Heart left ventricle (tissue), 13 donors: Measurements from ENCODE around the gene DIP2C.

Source experiments
- CTCF ChIP-seq, 12 donors: fragments of 200-600 bp; sonication (generic) in 4 of 12; IDR thresholded peaks; one replicate each; pipeline versions ENCODE4 v1.5.0 to v1.8.0; 2018 to 2022; ENCODE audit warnings: antibody characterized with exemption in 12 of 12, mild to moderate bottlenecking in 5 of 12
- POLR2A ChIP-seq, 2 donors: fragments of 450-650 bp; IDR thresholded peaks; one replicate each; pipeline ENCODE4 v1.6.1; 2017; ENCODE audit warnings: antibody characterized with exemption in 2 of 2, mild to moderate bottlenecking in 2 of 2, moderate library complexity in 2 of 2
- donor health status: ischemic (EF 13 %, LVEDD 7.1; RV severe dilation, severe dysfunction).
- donor health status: DM: no; HTN: yes; CAD: no.
- donor health status: DM: no; HTN: no; CAD: no.
- donor health status: ischemic (EF 25% LVEDD 6.9; RV normal size, moderate dysfunction).
- donor health status: ischemic (EF 25% LVEDD 5.7; RV mildly dilated, moderate dysfunction).
- donor health status: ischemic (EF 35%, LVEDD 5.7; RV mildly dilated, moderate dysfunction).
- donor health status: nonischemic (EF 11% LVEDD 7.7; RV severe dilation, severe dysfunction).
- donor health status: DM: yes; HTN: yes; CAD: no.
- donor health status: PGD.
- donor health status: ischemic (EF 29% LVEDD 5.4; RV normal size, mild dysfunction).
- donor health status: nonischemic (EF 23%, LVEDD 6.1; RV moderate dilation, normal function).

DNA sequence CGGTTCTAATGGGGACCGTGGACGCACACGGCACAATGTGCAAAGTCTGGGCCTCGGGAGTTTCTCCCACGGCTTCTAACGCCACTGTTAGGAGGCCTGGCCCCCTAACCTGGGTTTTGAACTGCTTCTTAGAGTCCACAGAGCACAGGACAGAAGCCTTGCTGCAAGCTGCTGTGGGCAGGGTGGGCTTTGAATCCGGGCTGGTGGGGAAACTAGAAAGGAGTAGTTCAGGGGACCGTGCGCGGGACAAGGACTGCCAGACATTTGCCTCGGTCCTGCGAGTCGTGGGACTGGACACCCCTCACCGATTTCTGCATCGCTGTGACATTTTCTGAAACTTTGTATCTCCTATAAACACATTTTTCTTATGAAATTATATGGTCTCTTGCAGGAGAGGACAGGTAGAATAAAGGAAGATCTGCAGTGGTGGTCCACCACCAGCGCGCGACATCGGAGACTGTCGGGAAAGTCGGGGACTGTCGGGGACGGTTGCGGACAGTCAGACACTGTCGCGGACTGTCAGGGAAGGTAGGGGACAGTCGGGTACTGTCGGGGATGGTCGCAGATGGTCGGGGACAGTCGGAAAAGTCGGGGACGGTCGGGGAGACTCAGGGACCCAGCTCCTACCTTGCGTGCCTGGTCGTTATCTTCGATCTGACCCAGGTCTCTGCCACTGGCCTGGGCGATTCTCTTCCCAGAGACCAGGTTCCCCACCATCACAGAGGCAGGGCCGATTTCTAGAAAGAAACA is 332.1 kb downstream of the DIP2C start:
- TF ChIP-seq POLR2A (IDR thresholded peaks at IDR 0.05) (no peak), CTCF (IDR thresholded peaks at IDR 0.05) (no peak)
